ENCODE data around the gene TRIM42. TPM values are rescaled to one million over a fixed set of nuclear protein-coding genes. Genes with fewer than 3 reads are reported as not detected.

The TRIM42 gene
- total RNA-seq, 1 donor from 2014 or later = not detected

GRCh38 chr3:140699516-140700231, 21.8 kb downstream of the TRIM42 start:
- intact Hi-C loops (cut with micrococcal nuclease) = no loop called here
- no peaks in the 10 kb centered on the region for H3K36me3 Mint-ChIP-seq (ENCODE audit: low read depth)

DNA sequence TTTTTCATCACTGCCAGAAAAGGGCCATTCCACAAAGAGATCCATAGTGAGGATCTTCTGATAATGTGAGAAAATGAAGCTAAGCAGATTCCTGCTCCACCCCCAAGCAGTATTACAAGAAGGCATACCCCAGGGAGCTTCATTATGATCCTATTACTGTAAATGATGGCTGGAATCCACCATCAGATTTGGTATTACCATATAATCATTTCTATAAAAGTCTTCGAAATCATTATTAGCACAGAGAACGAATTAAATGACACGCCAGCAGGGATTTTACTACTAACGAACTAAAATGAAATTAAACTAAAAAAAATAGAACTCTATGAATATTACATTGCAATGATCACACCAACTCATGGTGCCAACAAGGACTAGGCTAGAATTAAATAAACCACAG, 24.4 kb downstream of the TRIM42 start:
- Mint-ChIP-seq H3K4me3 (no peak overlapping the region), H3K9me3 (no peaks in the 10 kb centered on the region), H3K4me1 (no peaks in the 10 kb centered on the region), H3K27me3 (peaks cover 2% of the 10 kb centered on the region), H3K36me3 (ENCODE audit: low read depth) (no peaks in the 10 kb centered on the region), H3K27ac (no peak overlapping the region)
- DNase-seq = no peak
- intact Hi-C loops (cut with micrococcal nuclease) = no loop called here

More at GRCh38 chr3:140699516-140700231, 21.8 kb downstream of the TRIM42 start:
- Mint-ChIP-seq H3K4me1 (no peaks in the 10 kb centered on the region), H3K9me3 (no peaks in the 10 kb centered on the region), H3K27me3 (peaks cover 3% of the 10 kb centered on the region), H3K4me3 (no peak overlapping the region), H3K27ac (no peak overlapping the region)
- no peak for DNase-seq

DNA sequence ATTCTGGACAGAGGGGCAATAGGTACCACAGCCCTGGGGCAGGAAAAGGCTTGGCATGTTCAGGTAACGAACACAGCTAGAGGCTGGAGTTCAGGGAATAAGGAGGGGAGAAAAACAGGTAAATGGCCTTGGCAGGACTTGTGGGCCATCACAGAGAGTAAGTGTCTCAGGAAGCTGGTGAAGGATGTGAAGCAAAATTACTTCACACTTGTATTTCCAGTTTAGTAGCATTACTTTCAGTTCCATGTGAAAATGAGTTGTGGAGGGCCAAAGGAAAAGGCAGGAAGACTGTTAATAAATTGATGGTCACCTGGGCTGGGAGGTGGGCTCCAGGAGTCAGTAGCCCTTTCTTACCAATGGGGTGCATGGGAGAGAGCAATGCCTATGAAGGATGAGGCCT, 25.6 kb downstream of the TRIM42 start:
- no peaks in the 10 kb centered on the region for H3K9me3 Mint-ChIP-seq
- no peak for DNase-seq
- intact Hi-C loops (cut with micrococcal nuclease) = no loop called here
- no peak overlapping the region for H3K27ac Mint-ChIP-seq
- H3K4me1 Mint-ChIP-seq = no peaks in the 10 kb centered on the region
- peaks cover 2% of the 10 kb centered on the region for H3K27me3 Mint-ChIP-seq
- H3K36me3 Mint-ChIP-seq (ENCODE audit: low read depth) = no peaks in the 10 kb centered on the region
- H3K4me3 Mint-ChIP-seq = no peak overlapping the region

GRCh38 chr3:140704733-140705132, 26.9 kb downstream of the TRIM42 start:
- Mint-ChIP-seq H3K27ac (no peak overlapping the region), H3K4me1 (no peaks in the 10 kb centered on the region), H3K4me3 (no peak overlapping the region), H3K36me3 (ENCODE audit: low read depth) (no peaks in the 10 kb centered on the region), H3K27me3 (no peaks in the 10 kb centered on the region), H3K9me3 (no peaks in the 10 kb centered on the region)
- intact Hi-C loops (cut with micrococcal nuclease) = no loop called here
- no peak for DNase-seq

- Mint-ChIP-seq H3K27me3 (no peaks in the 10 kb centered on the region), H3K9me3 (no peaks in the 10 kb centered on the region), H3K36me3 (ENCODE audit: low read depth) (no peaks in the 10 kb centered on the region), H3K4me1 (no peaks in the 10 kb centered on the region), H3K4me3 (no peak overlapping the region), H3K27ac (no peak overlapping the region)
- intact Hi-C loops (cut with micrococcal nuclease) = no loop called here
- DNase-seq = no peak
Measured at GRCh38 chr3:140705954-140706353, 28.1 kb downstream of the TRIM42 start.

- no peaks in the 10 kb centered on the region for H3K4me1 Mint-ChIP-seq
- H3K27me3 Mint-ChIP-seq = no peaks in the 10 kb centered on the region
- no peaks in the 10 kb centered on the region for H3K9me3 Mint-ChIP-seq
- no peak for DNase-seq
- intact Hi-C loops (cut with micrococcal nuclease) = no loop called here
- no peak overlapping the region for H3K27ac Mint-ChIP-seq
- H3K36me3 Mint-ChIP-seq (ENCODE audit: low read depth) = no peaks in the 10 kb centered on the region
- H3K4me3 Mint-ChIP-seq = no peak overlapping the region
Measured at GRCh38 chr3:140706360-140706759, 28.5 kb downstream of the TRIM42 start.

GRCh38 chr3:140708815-140709214, 31.0 kb downstream of the TRIM42 start:
- intact Hi-C loops (cut with micrococcal nuclease) = no loop called here

DNA sequence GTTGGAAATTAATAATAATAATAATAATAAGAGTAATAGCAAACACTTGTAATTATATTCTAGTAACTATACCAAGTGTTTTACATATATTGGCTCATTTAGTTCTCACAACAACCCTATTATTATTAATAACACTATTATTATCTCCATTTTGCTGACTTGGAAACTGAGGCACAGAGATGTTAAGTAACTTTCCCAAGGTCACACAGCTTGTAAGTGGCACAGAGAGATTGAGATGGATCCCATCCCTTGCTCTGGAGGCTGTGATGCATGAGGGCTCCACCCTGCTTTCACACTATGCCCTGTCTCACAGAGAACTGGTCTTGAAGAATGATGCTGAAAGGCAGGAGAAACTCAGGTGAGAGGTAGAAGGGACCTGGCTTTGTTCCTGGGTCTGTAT, 31.9 kb downstream of the TRIM42 start:
- no peaks in the 10 kb centered on the region for H3K9me3 Mint-ChIP-seq
- intact Hi-C loops (cut with micrococcal nuclease) = no loop called here
- H3K27ac Mint-ChIP-seq = no peak overlapping the region
- peaks cover 1% of the 10 kb centered on the region for H3K27me3 Mint-ChIP-seq
- H3K4me3 Mint-ChIP-seq = no peak overlapping the region
- peaks cover 3% of the 10 kb centered on the region for H3K4me1 Mint-ChIP-seq
- no peak for DNase-seq
- no peaks in the 10 kb centered on the region for H3K36me3 Mint-ChIP-seq (ENCODE audit: low read depth)

More at GRCh38 chr3:140708815-140709214, 31.0 kb downstream of the TRIM42 start:
- no peaks in the 10 kb centered on the region for H3K36me3 Mint-ChIP-seq (ENCODE audit: low read depth)
- no peak overlapping the region for H3K4me3 Mint-ChIP-seq
- H3K4me1 Mint-ChIP-seq = peaks cover 2% of the 10 kb centered on the region
- H3K9me3 Mint-ChIP-seq = no peaks in the 10 kb centered on the region
- peaks cover 1% of the 10 kb centered on the region for H3K27me3 Mint-ChIP-seq
- DNase-seq = no peak
- H3K27ac Mint-ChIP-seq = no peak overlapping the region

- peaks cover 1% of the 10 kb centered on the region for H3K27me3 Mint-ChIP-seq
- no peak for DNase-seq
- intact Hi-C loops (cut with micrococcal nuclease) = no loop called here
- no peaks in the 10 kb centered on the region for H3K36me3 Mint-ChIP-seq (ENCODE audit: low read depth)
- peaks cover 3% of the 10 kb centered on the region for H3K4me1 Mint-ChIP-seq
- H3K4me3 Mint-ChIP-seq = no peak overlapping the region
- H3K9me3 Mint-ChIP-seq = no peaks in the 10 kb centered on the region
- no peak overlapping the region for H3K27ac Mint-ChIP-seq
Measured at GRCh38 chr3:140710711-140711389, 33.0 kb downstream of the TRIM42 start.

DNA sequence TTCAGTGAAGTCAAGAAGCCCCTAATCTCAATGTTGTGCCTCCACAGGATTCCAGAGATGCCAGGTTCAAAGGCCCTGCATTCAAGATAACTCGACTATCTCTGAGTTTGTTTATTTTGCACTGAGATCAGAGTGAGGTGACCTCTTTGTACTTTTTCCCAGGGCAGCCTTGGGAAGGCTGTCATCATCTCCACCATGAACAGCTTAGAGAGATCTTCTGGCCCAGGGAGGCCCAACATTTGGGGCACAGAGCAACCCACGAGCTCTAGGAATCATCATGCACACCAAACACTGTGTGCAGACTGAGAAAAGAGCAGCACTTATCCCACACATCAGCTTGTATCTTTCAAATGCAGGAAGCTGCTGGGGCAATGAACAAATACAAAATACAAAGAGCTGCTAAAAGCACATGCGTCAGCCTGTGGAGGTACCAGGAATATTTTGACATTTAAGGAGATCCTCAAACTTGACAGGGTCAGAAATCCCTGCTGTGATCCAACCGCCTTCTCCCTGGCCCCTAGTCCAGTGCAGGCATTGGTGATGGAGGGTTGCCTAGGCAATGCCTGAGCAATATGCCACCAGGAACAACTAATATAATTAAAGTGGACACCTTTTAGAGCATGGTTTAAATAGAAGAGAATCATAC, 33.6 kb downstream of the TRIM42 start:
- no peaks in the 10 kb centered on the region for H3K36me3 Mint-ChIP-seq (ENCODE audit: low read depth)
- intact Hi-C loops (cut with micrococcal nuclease) = no loop called here
- no peak overlapping the region for H3K4me3 Mint-ChIP-seq
- H3K9me3 Mint-ChIP-seq = no peaks in the 10 kb centered on the region
- H3K27me3 Mint-ChIP-seq = peaks cover 1% of the 10 kb centered on the region
- no peak overlapping the region for H3K27ac Mint-ChIP-seq
- DNase-seq = no peak
- H3K4me1 Mint-ChIP-seq = peaks cover 3% of the 10 kb centered on the region

DNA sequence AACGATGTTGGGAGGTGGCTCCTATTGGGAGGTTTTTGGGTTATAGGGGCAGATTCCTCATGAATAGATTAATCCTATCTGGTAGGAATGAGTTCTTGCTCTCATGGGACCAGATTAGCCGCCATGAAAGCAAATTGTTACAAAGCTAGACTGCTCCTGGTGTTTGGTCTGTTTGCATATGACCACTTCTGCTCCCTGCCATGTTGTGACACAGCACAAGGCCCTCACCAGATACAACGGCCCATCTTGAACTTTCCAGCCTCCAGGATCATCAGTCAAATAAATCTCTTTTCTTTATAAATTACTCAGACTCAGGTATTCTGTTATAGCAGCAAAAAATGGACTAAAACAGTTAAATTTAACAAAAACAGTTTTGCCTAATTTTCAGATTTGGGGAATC, 34.4 kb downstream of the TRIM42 start:
- Mint-ChIP-seq H3K4me1 (peaks cover 3% of the 10 kb centered on the region), H3K27me3 (peaks cover 1% of the 10 kb centered on the region), H3K9me3 (no peaks in the 10 kb centered on the region), H3K27ac (no peak overlapping the region), H3K4me3 (no peak overlapping the region), H3K36me3 (ENCODE audit: low read depth) (no peaks in the 10 kb centered on the region)
- intact Hi-C loops (cut with micrococcal nuclease) = no loop called here
- no peak for DNase-seq

DNA sequence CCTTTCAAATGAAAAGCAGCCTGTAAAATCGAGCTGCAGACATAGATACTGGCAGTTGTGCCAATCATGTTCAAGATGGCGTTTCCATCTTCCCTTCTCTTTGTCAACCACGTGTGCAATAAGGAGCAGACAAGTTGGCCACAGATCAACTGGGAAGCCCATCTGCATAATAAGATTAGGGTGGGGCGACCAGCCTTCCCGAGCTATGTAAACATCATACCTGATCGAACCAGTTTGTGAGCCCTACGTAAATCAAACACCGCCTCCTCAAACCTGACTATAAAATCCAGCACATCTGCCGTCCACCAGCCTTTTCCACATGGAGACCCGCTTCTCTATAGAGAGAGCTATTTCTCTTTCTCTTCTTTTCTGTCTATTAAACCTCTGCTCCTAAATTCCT, 37.2 kb downstream of the TRIM42 start:
- intact Hi-C loops (cut with micrococcal nuclease) = no loop called here
- DNase-seq = no peak
- Mint-ChIP-seq H3K27me3 (peaks cover 1% of the 10 kb centered on the region), H3K36me3 (ENCODE audit: low read depth) (no peaks in the 10 kb centered on the region), H3K4me1 (peaks cover 3% of the 10 kb centered on the region), H3K4me3 (no peak overlapping the region), H3K9me3 (no peaks in the 10 kb centered on the region), H3K27ac (no peak overlapping the region)

DNA sequence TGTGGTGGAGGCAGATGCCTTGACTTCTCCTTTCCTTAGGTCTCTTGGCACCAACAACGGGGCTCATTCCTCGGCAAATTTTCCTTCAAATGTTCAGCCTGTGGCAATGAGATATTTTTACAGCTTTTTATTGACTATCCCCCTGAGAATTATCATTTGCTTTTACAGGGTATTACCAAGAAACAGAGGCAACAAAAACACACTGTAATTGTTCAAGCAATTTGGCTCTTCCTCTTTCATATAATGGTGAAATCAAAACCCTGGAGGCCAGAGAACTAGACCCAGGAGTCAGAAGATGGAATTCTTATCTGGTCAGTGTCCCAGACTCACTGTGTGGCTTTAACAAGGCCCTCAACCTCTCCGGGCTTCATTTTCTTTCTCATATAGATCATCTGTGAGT, 40.1 kb downstream of the TRIM42 start:
- intact Hi-C loops (cut with micrococcal nuclease) = no loop called here
- Mint-ChIP-seq H3K27ac (no peak overlapping the region), H3K4me3 (no peak overlapping the region), H3K4me1 (peaks cover 3% of the 10 kb centered on the region), H3K36me3 (ENCODE audit: low read depth) (no peaks in the 10 kb centered on the region), H3K9me3 (peaks cover 3% of the 10 kb centered on the region), H3K27me3 (peaks cover 3% of the 10 kb centered on the region)
- no peak for DNase-seq

GRCh38 chr3:140719841-140720614, 42.2 kb downstream of the TRIM42 start:
- no peak overlapping the region for H3K4me3 Mint-ChIP-seq
- intact Hi-C loops (cut with micrococcal nuclease) = no loop called here

More at GRCh38 chr3:140719841-140720614, 42.2 kb downstream of the TRIM42 start:
- DNase-seq = no peak
- H3K4me1 Mint-ChIP-seq = no peaks in the 10 kb centered on the region
- H3K27me3 Mint-ChIP-seq = peaks cover 2% of the 10 kb centered on the region
- no peak overlapping the region for H3K27ac Mint-ChIP-seq
- no peaks in the 10 kb centered on the region for H3K36me3 Mint-ChIP-seq (ENCODE audit: low read depth)
- H3K9me3 Mint-ChIP-seq = peaks cover 3% of the 10 kb centered on the region
